Vagina (tissue), 2 donors: ENCODE results near the gene COL18A1.

ENCODE experiments used
- CTCF ChIP-seq, 3 experiments: fragments of 450-650 bp in 2 of 3; fragments of 200-600 bp in 1 of 3; sonication (generic) in 1 of 3; IDR thresholded peaks; one replicate each; pipeline ENCODE4 v1.5.1; 2017 to 2019; ENCODE audit warnings: antibody characterized with exemption in 3 of 3, mild to moderate bottlenecking in 2 of 3, moderate library complexity in 2 of 3
- POLR2A ChIP-seq, 2 donors: fragments of 450-650 bp; IDR thresholded peaks; one replicate each; pipeline ENCODE4 v1.6.1; 2017; ENCODE audit warnings: antibody characterized with exemption in 2 of 2, mild to moderate bottlenecking in 2 of 2, moderate library complexity in 2 of 2

GRCh38 chr21:45461806-45462341 lies 56.9 kb downstream of the COL18A1 start:
- TF ChIP-seq CTCF (IDR thresholded peaks at IDR 0.05) (no peak), POLR2A (IDR thresholded peaks at IDR 0.05) (no peak)
